Suppressor macrophage treated with lipopolysaccharide for 4 hours (primary cell): ENCODE data around the gene HIVEP2.
"Not testable (repeated sequence)": the region's sequence is repeated elsewhere in the genome, so short reads cannot be mapped to it uniquely, and the experiment has no call there.

Experiments
- DNase-seq: peaks from one replicate; pipeline ENCODE4 v3.0.0-alpha.2; 2020

Gene HIVEP2, protein sequence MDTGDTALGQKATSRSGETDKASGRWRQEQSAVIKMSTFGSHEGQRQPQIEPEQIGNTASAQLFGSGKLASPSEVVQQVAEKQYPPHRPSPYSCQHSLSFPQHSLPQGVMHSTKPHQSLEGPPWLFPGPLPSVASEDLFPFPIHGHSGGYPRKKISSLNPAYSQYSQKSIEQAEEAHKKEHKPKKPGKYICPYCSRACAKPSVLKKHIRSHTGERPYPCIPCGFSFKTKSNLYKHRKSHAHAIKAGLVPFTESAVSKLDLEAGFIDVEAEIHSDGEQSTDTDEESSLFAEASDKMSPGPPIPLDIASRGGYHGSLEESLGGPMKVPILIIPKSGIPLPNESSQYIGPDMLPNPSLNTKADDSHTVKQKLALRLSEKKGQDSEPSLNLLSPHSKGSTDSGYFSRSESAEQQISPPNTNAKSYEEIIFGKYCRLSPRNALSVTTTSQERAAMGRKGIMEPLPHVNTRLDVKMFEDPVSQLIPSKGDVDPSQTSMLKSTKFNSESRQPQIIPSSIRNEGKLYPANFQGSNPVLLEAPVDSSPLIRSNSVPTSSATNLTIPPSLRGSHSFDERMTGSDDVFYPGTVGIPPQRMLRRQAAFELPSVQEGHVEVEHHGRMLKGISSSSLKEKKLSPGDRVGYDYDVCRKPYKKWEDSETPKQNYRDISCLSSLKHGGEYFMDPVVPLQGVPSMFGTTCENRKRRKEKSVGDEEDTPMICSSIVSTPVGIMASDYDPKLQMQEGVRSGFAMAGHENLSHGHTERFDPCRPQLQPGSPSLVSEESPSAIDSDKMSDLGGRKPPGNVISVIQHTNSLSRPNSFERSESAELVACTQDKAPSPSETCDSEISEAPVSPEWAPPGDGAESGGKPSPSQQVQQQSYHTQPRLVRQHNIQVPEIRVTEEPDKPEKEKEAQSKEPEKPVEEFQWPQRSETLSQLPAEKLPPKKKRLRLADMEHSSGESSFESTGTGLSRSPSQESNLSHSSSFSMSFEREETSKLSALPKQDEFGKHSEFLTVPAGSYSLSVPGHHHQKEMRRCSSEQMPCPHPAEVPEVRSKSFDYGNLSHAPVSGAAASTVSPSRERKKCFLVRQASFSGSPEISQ (N-terminal part only)

DNA sequence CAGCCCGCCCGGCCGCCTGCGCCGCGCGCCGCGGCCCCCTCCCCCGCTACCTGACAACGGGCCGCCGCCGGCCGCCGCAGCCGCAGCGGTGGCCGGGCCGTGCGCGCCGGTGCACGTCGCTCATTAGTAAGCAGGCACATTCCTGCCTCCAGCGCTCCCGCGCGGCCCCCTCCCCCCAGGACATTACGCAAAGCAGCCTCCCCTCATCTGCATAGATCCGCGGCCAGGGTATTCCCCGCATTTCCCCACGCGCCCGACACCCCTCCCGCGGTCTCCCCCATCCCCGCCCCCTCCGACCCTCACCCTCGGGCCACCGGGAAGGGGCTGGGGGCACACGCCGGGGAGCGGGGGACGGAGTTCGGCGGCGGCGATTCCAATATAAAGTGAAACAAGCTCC lies at the start of gene HIVEP2:
HIVEP2 (minus strand) TSS at position 128 of the 397 bp plus-strand sequence. CDS start 170,438 bp downstream, outside the sequence.
- DNase-seq, result peak; percentile 96

GRCh38 chr6:142993977-142994376 lies 49.0 kb upstream of the HIVEP2 start:
- DNase-seq, result no peak

DNA sequence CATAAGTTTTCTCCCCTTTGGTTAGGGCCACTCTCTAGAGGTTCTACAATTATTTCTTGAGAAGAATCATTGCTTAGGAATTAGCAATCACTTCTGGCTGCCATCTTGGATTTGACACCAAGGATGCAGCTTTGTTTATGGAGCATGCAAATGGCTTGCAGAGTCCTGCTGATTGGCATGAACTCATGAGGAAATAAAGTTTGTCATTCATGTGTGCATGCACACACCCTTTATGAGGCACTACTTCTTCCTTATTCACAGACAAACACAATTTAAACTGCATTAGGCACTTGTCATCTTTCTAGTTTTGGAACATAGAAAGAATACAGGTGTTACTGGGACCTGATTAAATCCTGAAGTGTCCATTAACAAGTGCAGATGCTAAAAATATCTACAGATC lies 42.5 kb upstream of the HIVEP2 start:
- no peak for DNase-seq

- DNase-seq, result no peak
Measured at GRCh38 chr6:142985281-142985680, 40.3 kb upstream of the HIVEP2 start.

DNA sequence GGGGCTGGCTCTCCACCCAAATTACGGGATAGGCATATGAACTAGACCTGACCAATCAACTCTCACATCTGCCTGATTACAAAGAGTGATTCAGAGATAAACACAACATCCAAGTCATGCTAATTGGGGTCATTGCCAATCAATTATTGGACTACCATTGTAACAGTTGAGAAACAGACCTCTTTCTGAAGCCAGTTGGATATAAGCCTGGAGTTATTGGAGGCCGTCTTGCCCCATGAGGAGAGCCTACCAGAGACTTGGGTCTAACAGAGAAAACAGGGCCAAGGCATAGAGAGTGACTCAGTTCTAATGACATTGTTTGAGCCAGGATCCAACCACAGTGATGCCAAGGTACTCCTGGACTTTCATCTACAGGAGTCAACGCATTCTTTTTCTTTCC lies 39.4 kb upstream of the HIVEP2 start:
- no peak for DNase-seq

GRCh38 chr6:142975365-142975764 lies 30.4 kb upstream of the HIVEP2 start:
- DNase-seq, result no peak

DNA sequence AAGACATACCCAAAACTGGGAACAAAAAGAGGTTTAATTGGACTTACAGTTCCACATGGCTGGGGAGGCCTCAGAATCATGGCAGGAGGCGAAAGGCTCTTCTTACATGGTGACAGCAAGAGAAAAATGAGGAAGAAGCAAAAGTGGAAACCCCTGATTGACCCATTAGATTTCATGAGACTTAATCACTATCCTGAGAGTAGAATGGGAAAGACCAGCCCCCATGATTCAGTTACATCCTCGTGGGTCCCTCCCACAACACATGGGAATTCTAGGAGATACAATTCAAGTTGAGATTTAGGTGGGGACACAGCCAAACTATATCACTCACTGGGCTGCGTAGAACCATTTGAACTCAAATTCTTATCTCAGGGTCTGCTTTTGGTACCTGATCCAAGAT lies 26.0 kb upstream of the HIVEP2 start:
- DNase-seq, result not testable (repeated sequence)

GRCh38 chr6:142968601-142969000 lies 23.6 kb upstream of the HIVEP2 start:
- no peak for DNase-seq

DNA sequence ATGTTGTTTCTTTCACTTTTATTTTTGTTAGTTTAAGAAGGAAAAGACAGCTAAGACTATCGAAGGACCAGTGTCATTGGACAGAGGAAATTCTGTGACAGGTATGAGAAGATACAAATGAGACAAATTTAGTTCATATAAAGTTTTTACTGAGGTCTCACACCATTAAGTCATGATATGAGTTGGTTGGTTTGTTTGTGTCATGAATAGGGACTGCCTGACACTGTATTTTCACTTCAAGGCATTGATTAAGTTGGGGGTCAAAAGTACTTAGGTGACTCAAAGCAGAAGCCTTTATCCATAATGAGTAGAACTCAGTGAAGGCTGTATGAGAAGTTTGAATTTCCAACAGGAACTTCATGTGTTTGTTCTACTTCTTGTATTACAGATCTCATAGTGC lies 21.3 kb upstream of the HIVEP2 start:
- no peak for DNase-seq

GRCh38 chr6:142965164-142965563 lies 20.2 kb upstream of the HIVEP2 start:
- no peak for DNase-seq

DNA sequence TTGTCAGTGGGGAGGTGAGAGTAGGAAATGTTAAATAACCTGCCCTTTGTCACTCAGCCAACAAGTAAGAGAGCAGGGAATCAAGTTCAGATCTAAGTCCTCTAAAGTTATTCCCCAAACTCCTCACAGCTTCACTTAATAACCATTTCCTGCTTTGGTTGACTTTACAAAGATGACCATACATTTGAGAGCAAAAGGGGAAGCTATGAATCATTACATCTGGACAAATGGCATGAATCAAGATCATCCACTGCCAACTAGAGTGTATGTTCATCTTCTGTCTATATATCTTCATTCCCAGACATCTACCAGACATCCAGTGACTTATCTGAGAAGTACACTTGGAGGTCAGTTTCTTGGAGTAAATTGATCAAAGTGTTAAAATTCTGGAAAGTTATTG lies 15.1 kb upstream of the HIVEP2 start:
- DNase-seq, result peak; percentile 78

DNA sequence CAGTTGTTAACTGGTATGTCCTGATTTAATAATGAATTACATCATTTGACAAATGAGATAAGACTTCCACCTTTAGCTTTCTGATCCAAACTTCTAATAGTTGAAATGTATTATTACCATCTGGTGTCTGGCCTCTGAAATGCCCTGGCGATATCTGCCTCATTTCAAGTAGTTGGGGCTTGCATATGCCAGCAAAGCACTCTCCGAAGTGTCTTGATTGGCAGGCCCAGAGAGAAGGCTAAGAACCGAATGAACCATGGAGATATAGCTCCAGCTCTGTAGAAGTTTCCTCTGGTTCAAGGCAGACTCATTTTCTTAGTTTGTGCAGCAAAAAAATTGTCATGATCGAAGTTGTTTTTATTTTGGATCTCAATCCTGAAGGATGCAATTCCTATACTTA lies 13.4 kb upstream of the HIVEP2 start:
- no peak for DNase-seq

- no peak for DNase-seq
Measured at GRCh38 chr6:142956726-142957125, 11.8 kb upstream of the HIVEP2 start.

GRCh38 chr6:142954844-142955243 lies 9.9 kb upstream of the HIVEP2 start:
- peak; percentile 84 for DNase-seq

- DNase-seq, result no peak
Measured at GRCh38 chr6:142953373-142954273, 8.6 kb upstream of the HIVEP2 start.

DNA sequence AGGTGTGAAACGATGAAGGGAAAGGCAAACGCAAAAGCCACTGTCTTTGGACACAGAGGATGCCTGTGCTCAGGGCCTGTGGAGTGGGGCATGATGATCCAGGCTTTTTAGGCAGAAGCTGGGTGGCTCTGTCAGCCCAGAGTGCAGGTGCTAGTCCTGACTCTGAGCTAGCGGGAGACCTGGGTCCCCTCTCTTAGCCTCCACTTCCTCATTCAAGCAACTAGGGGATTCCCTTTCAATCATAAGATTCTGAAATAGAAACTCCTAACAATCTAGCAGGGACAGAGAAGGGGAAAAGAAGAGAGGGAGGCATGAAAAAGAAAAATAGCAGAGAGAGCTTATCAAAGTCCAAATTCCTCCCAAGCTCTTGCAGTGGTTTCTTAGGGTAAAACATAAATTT lies 7.6 kb upstream of the HIVEP2 start:
- DNase-seq, result peak; percentile 48

DNA sequence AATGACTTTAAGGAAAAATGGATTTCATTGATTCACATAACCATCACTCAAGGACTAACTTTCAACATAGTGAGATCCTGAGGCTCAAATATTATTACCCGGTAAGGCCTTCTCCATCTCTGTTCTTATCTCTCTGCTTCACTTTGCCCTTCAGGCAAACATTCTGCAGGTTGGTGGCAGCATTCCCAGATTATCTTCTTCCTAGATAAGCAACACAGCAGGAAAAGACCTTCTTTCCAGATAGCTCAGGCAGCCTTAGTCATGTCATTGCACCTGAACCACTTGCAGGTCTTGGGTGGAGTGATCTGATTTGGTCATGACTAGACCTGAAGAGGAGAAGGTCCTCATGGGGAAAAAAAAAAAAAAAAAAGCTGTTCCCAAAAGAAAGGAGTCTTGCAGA lies 5.3 kb upstream of the HIVEP2 start:
- DNase-seq, result no peak

DNA sequence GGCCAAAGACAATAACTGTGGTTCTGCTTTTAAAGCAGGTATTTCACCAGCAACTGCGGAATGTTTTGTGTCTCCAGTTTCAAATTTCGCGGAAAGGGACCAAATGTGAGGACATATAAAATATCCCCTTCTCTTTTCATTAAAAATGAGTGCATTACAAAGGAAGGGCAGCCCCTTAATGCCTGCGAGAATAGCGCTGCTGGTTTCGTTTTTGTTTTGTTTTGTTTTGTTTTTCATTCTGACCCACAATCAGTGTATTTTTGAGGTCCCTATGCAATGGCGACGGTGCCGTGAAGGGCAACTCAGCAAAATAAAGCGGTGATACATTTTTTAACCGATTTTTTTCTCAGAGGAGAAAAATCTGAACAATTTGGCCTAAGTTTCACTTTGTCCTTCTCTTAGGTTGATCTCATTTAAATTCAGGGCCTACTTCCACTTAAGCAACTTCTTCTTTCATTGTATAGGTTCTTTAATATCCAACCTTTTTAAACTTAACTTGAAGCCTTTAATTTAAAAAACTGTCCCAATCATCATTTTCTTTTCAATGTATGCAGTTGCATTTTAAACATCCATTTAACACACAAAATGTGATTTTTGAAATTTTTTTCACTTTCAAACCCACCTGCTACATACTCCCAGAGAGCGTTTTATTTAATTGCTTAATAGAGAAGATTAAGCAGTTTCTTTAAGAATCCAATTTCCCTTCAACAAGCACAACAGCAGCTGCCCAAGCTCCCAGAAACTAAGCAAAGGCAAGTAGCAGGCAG lies 2.9 kb upstream of the HIVEP2 start:
- DNase-seq, result no peak

- DNase-seq, result peak; percentile 97
Measured at GRCh38 chr6:142946924-142947713, 2.1 kb upstream of the HIVEP2 start.

GRCh38 chr6:142946181-142946923 lies 1.4 kb upstream of the HIVEP2 start:
- DNase-seq, result peak; percentile 98
